ENCODE measurements around the gene PIK3R5.

Gene PIK3R5

DNA sequence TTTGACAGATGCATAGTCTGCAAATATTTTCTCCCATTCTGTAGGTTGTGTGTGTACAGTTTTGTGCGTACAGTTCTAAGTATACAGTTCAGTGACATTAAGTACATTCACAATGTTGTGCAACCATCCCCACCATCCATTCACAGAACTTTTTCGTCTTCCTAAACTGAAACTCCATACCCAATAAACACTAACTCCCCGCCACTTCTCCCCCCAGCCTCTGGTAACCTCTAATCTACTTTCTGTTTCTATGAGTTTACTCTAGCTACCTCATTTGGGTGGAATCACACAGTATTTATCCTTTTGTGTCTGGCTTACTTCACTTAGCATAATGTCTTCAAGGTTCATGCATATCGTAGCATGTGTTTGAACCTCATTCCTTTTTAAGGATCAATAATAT lies 14.3 kb downstream of the PIK3R5 start:
- Mint-ChIP-seq H3K4me1 (peaks cover 97% of the 10 kb centered on the region), H3K4me3 (no peak overlapping the region), H3K36me3 (ENCODE audit: low read depth) (peaks cover 45% of the 10 kb centered on the region), H3K27me3 (no peaks in the 10 kb centered on the region), H3K27ac (peak overlapping the region; percentile 48), H3K9me3 (peaks cover 8% of the 10 kb centered on the region)
- DNase-seq, result no peak
- ATAC-seq, result no peak

DNA sequence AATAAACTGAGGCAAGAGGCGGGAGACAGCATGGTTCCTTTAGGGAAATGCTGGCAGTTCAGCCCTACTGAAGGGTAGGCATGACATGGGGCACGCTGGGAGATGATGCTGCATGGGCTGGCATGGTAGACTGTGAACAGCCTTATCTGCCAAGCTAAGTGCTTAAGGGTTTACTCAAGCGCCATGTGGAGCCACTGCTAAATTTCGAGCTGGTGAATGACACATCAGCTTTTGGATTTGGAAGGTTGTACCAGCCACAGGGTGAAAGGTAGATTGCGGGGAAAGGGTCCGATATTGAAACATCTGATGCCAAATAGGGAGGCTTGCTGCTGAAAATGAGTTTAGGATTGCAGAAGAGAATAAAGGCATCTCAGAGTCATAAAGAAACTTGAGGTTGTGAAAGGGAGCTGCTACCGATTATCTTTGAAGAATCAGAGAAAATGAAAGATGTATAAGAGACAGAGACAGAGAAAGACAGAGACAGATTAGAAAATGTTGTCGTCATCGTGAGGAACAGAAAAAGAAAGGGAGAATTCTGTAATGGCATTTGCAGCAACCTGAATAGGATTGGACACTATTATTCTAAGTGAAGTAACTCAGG lies 16.3 kb downstream of the PIK3R5 start:
- peak overlapping the region; percentile 89 for H3K27ac Mint-ChIP-seq
- H3K4me1 Mint-ChIP-seq, result peaks cover 97% of the 10 kb centered on the region
- peak; percentile 67 for ATAC-seq
- H3K4me3 Mint-ChIP-seq, result peak overlapping the region; percentile 67
- DNase-seq, result no peak
- H3K27me3 Mint-ChIP-seq, result no peaks in the 10 kb centered on the region
- peaks cover 8% of the 10 kb centered on the region for H3K9me3 Mint-ChIP-seq
- peaks cover 51% of the 10 kb centered on the region for H3K36me3 Mint-ChIP-seq (ENCODE audit: low read depth)

DNA sequence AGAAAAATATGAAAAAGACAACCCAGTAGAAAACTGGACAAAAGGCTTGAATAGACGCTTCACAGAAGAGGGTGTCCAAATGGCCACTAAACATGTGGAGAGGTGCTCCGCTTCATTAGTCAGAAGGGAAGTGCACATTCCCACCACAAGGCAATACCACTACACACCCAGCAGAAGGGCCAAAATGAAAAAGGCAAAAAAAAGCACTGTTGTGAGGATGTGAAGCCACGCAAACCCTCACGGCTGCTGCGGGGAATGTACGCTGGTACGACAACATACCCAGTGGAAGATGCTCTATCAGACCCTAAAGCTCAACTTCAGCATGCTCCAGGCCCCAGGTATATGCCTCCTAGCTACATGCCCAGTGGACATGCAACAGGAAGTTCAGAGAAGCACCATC lies 17.0 kb downstream of the PIK3R5 start:
- Mint-ChIP-seq H3K9me3 (peaks cover 12% of the 10 kb centered on the region), H3K27me3 (no peaks in the 10 kb centered on the region), H3K4me1 (peaks cover 94% of the 10 kb centered on the region), H3K4me3 (peak overlapping the region; percentile 67), H3K36me3 (ENCODE audit: low read depth) (peaks cover 56% of the 10 kb centered on the region), H3K27ac (peak overlapping the region; percentile 89)
- ATAC-seq, result no peak
- no peak for DNase-seq

DNA sequence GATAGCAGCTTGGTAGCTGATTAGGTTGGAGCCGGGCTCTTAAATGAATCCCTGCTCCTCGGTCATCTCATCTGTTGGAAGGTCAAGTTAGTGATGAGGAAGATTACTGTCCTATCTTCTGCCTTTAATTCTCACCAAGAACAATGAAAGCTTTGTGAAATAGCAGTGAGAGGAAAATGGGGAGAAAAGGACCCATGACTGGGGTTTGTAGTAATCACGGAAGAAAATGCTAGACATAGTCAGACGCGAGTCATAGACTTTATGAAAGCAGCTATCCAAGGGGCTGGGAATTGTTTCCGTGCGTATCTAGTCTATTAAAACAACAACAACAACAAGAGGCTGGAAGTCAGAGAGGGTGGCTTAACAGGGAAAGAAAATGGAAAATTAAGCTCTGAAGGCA lies 18.3 kb downstream of the PIK3R5 start:
- Mint-ChIP-seq H3K4me3 (no peak overlapping the region), H3K4me1 (peaks cover 90% of the 10 kb centered on the region), H3K27me3 (no peaks in the 10 kb centered on the region), H3K27ac (peak overlapping the region; percentile 83), H3K36me3 (ENCODE audit: low read depth) (peaks cover 53% of the 10 kb centered on the region), H3K9me3 (peaks cover 9% of the 10 kb centered on the region)
- DNase-seq (no peak), ATAC-seq (no peak)

DNA sequence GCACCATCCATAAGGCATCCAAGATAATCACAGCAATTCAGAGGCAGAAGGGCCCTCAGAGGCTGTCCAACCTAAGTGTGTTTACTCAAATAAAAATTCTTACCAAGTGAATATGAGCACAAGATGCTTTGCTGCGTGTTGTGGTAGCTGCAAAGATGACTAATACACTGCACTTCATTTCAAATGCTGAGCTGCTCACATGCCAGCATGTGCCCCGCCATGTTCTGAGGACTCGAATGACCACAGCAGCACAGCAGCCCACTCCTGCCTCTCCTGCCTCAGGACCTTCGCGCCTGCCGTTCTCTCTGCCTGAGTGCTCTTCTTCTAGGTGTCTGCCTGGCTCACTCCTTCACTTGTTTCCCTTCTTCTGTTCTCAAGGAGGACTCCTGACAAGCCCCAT lies 19.0 kb downstream of the PIK3R5 start:
- Mint-ChIP-seq H3K27me3 (no peaks in the 10 kb centered on the region), H3K4me1 (peaks cover 90% of the 10 kb centered on the region), H3K27ac (peak overlapping the region; percentile 83), H3K4me3 (no peak overlapping the region), H3K36me3 (ENCODE audit: low read depth) (peaks cover 47% of the 10 kb centered on the region), H3K9me3 (peaks cover 4% of the 10 kb centered on the region)
- ATAC-seq (peak; percentile 24), DNase-seq (no peak)

DNA sequence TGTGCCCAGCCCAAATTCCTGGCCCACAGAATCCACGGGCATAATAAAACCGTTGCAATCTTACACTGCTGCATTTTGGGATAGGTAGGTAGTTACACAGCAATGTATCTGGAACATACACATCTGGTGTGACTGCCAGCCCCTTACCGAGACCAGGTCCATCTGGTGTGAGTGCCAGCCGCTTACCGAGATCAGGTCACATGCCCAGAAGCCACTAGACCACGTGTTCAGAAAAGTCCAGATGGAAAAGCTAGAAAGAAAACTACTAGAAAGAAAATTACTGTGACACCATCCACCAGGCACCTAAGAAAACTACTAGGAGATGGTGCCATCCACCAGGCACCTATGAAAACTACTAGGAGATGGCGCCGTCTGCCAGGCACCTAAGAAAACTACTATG lies 19.4 kb downstream of the PIK3R5 start:
- peaks cover 90% of the 10 kb centered on the region for H3K4me1 Mint-ChIP-seq
- no peak overlapping the region for H3K4me3 Mint-ChIP-seq
- H3K27me3 Mint-ChIP-seq, result no peaks in the 10 kb centered on the region
- peaks cover 4% of the 10 kb centered on the region for H3K9me3 Mint-ChIP-seq
- peaks cover 44% of the 10 kb centered on the region for H3K36me3 Mint-ChIP-seq (ENCODE audit: low read depth)
- ATAC-seq (no peak), DNase-seq (no peak)
- H3K27ac Mint-ChIP-seq, result peak overlapping the region; percentile 83

DNA sequence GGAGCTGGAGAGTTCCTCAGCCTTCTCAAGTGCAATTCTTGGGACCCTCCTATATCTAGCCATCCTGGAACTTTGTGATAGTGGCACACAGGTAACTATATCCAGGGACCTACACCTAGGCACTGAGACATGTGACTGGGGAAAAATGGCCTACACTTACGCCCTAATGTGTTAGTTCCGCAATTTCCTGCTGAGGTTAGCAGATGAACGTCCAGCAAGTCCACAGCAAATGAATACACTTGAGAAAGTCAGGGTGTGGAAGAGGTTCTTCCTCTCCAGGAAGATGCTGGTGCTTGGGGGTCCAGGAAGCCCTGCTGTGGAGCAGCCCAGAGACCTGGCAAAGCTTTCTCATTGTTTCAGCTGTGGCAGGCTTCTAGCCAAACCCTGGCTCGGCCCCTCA lies 20.8 kb downstream of the PIK3R5 start:
- no peak for DNase-seq
- Mint-ChIP-seq H3K27me3 (no peaks in the 10 kb centered on the region), H3K27ac (no peak overlapping the region), H3K4me1 (peaks cover 90% of the 10 kb centered on the region), H3K36me3 (ENCODE audit: low read depth) (peaks cover 36% of the 10 kb centered on the region), H3K4me3 (no peak overlapping the region), H3K9me3 (peaks cover 4% of the 10 kb centered on the region)
- no peak for ATAC-seq

DNA sequence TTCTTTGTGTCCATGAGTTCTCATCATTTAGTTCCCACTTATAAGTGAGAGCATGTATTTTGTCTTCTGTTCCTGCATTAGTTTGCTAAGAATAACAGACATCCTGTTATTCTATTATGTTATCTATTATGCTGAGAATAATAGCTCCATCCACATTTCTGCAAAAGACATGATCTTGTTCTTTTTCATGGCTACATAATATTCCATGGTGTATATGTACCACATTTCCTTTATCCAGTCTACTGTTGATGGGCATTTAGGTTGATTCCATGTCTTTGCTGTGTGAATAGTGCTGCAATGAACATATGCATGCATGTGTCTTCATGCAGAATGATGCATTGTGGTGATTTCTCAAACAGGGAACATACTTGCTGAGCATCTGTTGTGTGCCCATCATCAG lies 21.4 kb downstream of the PIK3R5 start:
- peaks cover 33% of the 10 kb centered on the region for H3K36me3 Mint-ChIP-seq (ENCODE audit: low read depth)
- H3K9me3 Mint-ChIP-seq, result peaks cover 4% of the 10 kb centered on the region
- H3K4me3 Mint-ChIP-seq, result no peak overlapping the region
- H3K27ac Mint-ChIP-seq, result no peak overlapping the region
- H3K4me1 Mint-ChIP-seq, result peaks cover 91% of the 10 kb centered on the region
- H3K27me3 Mint-ChIP-seq, result no peaks in the 10 kb centered on the region
- ATAC-seq, result no peak
- DNase-seq, result no peak

DNA sequence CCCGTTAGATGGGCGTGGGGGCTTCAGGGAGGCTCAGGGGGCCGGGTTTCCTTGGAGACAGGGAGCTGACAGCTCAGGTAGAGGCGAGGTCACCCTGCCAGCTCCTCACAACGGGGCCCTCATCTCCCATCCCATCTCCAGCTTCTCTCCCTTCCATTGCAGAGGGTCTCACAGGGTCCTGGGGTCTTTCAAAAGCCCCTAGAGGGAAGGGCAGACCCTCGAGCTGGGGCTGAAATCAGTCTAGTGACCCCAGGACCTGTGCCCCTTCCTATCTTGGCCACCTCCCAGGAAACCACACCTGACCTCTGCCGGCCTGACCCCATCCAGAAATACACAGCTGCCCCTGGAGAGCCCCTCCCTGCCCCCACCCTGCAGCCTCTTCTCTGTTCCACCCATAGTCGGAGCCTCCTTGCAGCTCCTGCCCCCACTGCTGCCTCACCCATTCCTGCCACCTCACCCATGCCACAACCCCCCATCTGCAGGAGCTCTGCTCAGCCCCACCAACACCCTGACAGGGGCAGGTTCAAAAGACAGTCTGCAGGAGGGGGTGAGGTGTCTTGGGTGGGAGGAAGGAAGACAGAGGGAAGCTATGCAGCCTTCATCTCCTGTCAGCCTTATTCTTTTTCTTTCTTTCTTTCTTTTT lies 23.4 kb downstream of the PIK3R5 start:
- H3K36me3 Mint-ChIP-seq (ENCODE audit: low read depth), result peaks cover 32% of the 10 kb centered on the region
- DNase-seq, result no peak
- H3K4me1 Mint-ChIP-seq, result peaks cover 88% of the 10 kb centered on the region

DNA sequence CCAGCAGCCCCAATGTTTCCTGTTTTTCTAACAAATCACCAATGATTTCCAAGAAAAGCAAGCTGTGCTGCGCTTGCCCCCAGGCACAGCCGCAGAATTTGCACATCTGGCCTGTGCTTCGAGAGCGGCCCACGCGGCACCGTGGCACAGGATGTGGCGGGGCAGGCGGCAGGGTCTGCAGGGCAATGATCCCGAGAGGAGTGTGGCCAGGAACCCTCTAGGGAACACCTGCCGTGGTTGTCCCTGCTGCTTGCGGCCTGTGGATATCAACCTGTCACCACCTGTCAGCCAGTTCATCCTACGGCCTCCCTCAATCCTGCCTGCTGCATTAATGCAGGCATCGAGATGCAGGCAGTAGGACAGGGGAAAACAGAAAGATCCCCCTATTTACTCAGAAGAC lies 24.0 kb downstream of the PIK3R5 start:
- Mint-ChIP-seq H3K4me1 (peaks cover 85% of the 10 kb centered on the region), H3K9me3 (peaks cover 4% of the 10 kb centered on the region), H3K36me3 (ENCODE audit: low read depth) (peaks cover 27% of the 10 kb centered on the region), H3K27me3 (no peaks in the 10 kb centered on the region), H3K27ac (peak overlapping the region; percentile 97), H3K4me3 (peak overlapping the region; percentile 74)
- ATAC-seq (peak; percentile 70), DNase-seq (peak; percentile 75)

More for the DNA sequence above, 23.4 kb downstream of the PIK3R5 start:
- Mint-ChIP-seq H3K27ac (peak overlapping the region; percentile 97), H3K4me3 (peak overlapping the region; percentile 36), H3K9me3 (peaks cover 4% of the 10 kb centered on the region), H3K27me3 (no peaks in the 10 kb centered on the region)
- peak; percentile 30 for ATAC-seq

DNA sequence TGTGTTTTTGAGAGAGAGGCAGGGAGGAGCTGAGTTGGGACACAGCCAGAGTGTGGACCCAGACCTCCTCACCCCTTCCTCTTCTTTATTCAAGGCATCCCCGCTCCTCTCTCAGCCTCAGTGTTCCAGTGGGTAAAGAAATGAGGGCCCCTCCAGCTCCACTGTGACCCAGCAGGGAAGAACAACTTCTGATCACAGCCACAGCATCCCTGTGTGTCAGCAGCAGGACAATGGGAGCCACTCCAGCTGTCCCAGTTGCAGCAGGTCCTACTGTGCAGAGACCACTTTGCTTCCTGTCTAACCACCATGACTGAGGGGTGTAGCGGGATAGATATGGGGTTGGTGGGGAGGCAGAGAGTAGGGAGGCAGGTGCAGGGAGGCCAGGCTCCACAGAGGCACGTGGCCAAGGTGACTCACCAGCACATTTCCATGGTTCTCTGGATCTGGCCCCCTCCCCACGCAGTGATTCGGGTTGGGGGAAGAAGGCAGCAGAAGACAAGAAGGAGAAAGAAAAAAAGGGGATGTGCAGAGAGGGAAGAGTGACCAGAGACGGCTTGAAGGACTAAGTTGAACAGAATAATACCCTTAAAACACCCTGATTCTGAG lies 24.5 kb downstream of the PIK3R5 start:
- peak; percentile 22 for ATAC-seq
- peak overlapping the region; percentile 97 for H3K27ac Mint-ChIP-seq
- H3K4me1 Mint-ChIP-seq, result peaks cover 85% of the 10 kb centered on the region
- H3K9me3 Mint-ChIP-seq, result peaks cover 4% of the 10 kb centered on the region
- no peaks in the 10 kb centered on the region for H3K27me3 Mint-ChIP-seq
- peak overlapping the region; percentile 74 for H3K4me3 Mint-ChIP-seq
- peaks cover 22% of the 10 kb centered on the region for H3K36me3 Mint-ChIP-seq (ENCODE audit: low read depth)
- DNase-seq, result peak; percentile 46

DNA sequence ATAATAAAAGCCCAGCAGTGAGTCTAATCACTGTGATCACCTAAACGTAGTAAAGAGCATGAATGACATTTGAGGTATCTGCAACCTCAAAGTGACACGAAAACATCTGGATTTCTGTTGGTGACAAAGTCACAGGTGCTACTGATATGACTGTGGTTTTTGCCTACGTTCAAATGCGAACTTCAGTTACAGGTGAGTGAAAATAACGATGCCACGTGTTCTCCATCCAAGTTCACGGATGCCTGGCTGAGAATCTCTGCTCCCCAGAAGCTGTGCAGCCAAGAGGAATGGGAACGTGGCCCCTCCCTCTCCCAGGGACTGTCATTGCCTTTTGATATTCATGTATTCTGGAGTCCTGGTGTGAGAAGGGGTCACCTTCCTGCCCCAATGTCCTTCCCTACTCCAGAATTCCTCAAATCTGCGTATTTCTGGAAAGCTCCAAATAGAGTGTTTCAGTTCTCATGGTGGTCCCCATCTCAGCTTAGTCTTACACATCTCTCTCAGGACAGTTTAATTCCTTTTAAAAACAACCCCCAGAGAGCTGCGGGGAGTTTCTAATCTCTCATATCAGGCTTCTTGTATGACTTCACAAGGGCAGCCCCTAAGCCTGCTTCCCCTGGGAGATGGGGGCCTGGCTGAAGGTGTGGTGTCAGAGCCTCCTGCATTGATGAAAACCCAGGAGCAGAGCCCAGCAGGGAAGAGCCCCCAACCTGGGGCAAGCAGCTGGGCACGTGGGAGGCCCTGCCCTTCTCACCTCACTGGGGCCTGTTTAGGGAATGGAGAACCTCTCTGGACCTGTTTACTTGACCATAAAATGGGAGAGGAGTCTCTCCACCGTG lies 25.8 kb downstream of the PIK3R5 start:
- Mint-ChIP-seq H3K36me3 (ENCODE audit: low read depth) (peaks cover 14% of the 10 kb centered on the region), H3K4me1 (peaks cover 84% of the 10 kb centered on the region), H3K27ac (peak overlapping the region; percentile 97), H3K27me3 (no peaks in the 10 kb centered on the region), H3K9me3 (peaks cover 4% of the 10 kb centered on the region), H3K4me3 (peak overlapping the region; percentile 57)
- DNase-seq (peak; percentile 57), ATAC-seq (peak; percentile 48)

DNA sequence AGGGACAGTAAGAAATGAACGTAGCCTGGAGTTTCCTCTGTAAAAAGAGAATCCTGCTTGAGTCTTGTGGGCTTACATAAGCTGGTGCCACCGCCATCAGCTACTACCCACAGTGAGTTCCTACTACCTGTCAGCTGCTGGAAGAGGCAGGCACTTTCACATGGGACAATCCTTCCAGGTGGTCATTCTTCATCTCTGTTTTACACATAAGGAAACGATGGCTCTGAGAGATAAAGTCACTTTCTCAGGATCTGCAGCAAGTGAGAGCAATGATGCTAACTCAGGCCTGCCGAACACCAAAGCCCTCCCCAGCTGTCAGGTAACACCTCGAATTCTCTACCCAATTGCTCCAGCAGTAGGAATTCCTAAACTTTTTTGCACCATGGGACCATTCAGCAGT lies 26.6 kb downstream of the PIK3R5 start:
- ATAC-seq, result no peak
- peak overlapping the region; percentile 97 for H3K27ac Mint-ChIP-seq
- H3K4me3 Mint-ChIP-seq, result peak overlapping the region; percentile 57
- H3K36me3 Mint-ChIP-seq (ENCODE audit: low read depth), result peaks cover 10% of the 10 kb centered on the region
- H3K4me1 Mint-ChIP-seq, result peaks cover 84% of the 10 kb centered on the region
- DNase-seq, result no peak
- H3K27me3 Mint-ChIP-seq, result no peaks in the 10 kb centered on the region
- peaks cover 2% of the 10 kb centered on the region for H3K9me3 Mint-ChIP-seq

DNA sequence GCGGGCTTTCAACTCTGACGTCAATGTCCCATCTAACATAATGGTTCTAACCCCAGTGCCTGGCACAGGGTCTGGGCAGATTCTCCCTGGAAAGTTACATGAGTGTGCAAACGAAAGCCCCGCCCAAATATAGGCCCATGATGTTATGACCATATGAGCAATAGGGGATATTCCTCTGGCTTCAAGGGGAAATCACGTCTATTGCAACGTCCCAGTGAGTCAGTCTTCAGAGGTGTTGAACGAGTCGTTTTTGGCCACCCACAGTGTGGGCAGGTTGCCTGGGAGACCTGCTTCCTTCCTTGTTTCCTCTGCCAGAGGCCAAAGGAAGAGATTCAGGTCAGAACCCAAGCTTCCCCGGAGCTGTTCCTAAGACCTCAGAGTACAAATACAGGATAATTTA lies 30.3 kb downstream of the PIK3R5 start:
- DNase-seq (peak; percentile 79), ATAC-seq (peak; percentile 88)
- H3K36me3 Mint-ChIP-seq (ENCODE audit: low read depth), result peaks cover 28% of the 10 kb centered on the region
- peaks cover 80% of the 10 kb centered on the region for H3K4me1 Mint-ChIP-seq
- H3K27ac Mint-ChIP-seq, result peak overlapping the region; percentile 95
- H3K9me3 Mint-ChIP-seq, result peaks cover 6% of the 10 kb centered on the region
- H3K4me3 Mint-ChIP-seq, result peak overlapping the region; percentile 58
- no peaks in the 10 kb centered on the region for H3K27me3 Mint-ChIP-seq
